AG09309 (cell line): ENCODE results near the gene FLNC.

Source experiments
- DNase-seq: peaks from one replicate; pipeline ENCODE4 v3.0.0-alpha.2; 2010; ENCODE audit warnings: low read depth
- H3K4me3 ChIP-seq: 2 replicates; pipeline ENCODE4 v1.5.1; 2011; ENCODE audit warnings: mild to moderate bottlenecking, low read depth, low read length, moderate library complexity; ENCODE audit not compliant: control insufficient read depth
- CTCF ChIP-seq: IDR thresholded peaks from 2 replicates; pipeline ENCODE4 v1.5.1; 2011; ENCODE audit warnings: mild to moderate bottlenecking, low read depth, low read length, inconsistent platforms; ENCODE audit not compliant: insufficient read depth, control insufficient read depth; ENCODE audit errors: missing control alignments

The FLNC gene

GRCh38 chr7:128906001-128906765 is 76.0 kb downstream of the FLNC start:
- TF ChIP-seq CTCF = no peak
- DNase-seq = no peak
- H3K4me3 ChIP-seq = no peak overlapping the region

GRCh38 chr7:128906766-128907559 is 76.8 kb downstream of the FLNC start:
- DNase-seq = no peak
- no peak for TF ChIP-seq CTCF
- H3K4me3 ChIP-seq = no peak overlapping the region
